GM18498 (cell line): Measurements from ENCODE around the gene CDK19.
"Not testable (repeated sequence)": the region's sequence is repeated elsewhere in the genome, so short reads cannot be mapped to it uniquely, and the experiment has no call there.

Experiments
- ATAC-seq: cut with Tn5 transposase; IDR thresholded peaks from one replicate; pipeline ENCODE4 v1.9.1; 2021; ENCODE audit warnings: mild to moderate bottlenecking, moderate library complexity; ENCODE audit not compliant: unreplicated experiment

The CDK19 gene

DNA sequence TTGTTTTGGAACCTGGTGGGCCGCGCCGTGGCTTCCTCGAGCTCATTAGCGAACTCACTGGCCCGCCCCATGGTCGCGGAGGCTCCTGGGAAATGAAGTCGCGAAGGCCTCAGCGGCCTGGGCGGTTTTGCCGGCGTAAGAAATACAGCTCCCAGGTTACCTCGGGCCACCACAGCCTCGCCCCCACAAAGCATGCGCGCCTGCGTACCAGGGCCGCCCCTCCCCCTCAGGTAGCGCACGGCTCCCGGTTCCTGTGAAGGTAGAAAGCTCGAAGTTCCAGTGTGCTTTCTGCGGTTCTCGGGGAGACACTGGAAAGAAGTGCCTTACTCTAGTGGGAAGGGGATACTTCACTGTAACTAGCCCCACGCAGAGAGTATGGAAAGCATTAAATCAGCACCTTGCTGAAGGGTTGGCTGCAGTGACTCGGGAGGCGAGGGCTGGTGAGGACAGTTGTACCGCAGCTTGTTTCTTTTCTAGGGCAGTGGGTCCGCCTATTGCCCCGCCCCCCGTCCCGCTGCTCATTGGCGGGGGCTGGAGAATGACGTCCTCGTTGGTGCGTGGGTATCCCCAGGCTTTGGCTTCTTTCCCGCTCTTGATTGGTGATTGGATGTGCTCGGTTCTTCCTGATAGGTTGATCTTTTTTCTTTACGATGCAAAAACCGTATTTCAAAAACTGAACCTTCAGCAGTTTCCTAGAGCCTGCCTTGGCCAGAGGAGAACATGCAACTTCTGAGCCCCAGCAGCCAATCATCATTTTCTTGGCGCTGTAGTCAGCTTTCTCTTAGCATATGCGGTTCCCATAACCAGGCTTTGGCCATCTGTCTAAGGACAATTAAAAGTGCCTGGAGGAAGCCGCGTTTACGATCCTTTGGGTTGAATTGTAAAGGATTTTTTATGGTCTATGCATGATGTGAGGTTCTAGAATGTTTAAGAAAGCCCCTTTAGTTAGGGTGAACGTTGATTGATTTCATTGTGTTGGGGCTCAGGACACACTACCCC lies at the start of gene CDK19:
TSS of gene CDK19 (minus strand) at position 59 of the 999 bp plus-strand sequence. CDS start 333 bp downstream, outside the sequence.
- ATAC-seq = peak; percentile 75

DNA sequence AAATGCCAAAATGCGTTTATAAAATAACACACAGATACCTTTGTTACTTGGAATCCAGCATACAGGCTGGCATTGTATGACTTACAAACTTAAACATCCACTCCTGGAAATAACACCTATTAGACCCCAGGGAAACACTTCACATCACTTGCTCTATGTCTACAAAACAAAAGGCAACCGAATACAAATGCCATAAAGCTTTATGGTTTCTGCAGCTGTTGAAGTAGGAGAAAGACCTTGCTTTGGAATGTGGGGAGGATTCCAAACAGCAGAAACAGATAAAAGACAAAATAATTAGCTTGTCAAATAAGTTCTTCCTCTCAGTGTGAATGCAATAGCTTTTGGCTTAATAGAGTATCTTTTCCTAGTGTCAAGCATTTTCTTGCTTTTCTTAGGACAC lies 49.6 kb upstream of the CDK19 start:
- ATAC-seq = no peak

DNA sequence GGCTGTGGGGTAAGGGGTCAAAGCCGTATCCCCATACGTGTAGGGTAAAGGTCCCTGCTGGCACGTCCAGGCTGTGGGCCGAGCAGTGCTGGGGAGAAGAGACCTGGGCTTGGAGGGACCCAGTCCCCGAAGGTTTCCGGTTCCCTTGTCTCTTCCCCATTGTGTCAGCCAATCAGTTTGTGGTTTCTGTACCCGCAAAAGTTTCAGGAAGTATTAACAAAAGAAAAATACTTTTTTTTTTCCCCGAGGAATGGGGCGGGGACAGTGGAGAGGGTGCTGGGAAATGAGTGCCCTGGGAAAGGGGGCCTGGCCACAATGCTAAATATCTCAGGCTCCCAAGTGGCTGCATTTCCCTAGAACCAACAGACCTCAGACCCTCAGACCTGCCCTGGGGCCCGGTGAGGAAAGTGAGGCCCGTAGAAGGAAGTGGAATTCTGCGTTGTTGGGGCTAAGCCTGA lies 44.1 kb upstream of the CDK19 start:
- no peak for ATAC-seq

DNA sequence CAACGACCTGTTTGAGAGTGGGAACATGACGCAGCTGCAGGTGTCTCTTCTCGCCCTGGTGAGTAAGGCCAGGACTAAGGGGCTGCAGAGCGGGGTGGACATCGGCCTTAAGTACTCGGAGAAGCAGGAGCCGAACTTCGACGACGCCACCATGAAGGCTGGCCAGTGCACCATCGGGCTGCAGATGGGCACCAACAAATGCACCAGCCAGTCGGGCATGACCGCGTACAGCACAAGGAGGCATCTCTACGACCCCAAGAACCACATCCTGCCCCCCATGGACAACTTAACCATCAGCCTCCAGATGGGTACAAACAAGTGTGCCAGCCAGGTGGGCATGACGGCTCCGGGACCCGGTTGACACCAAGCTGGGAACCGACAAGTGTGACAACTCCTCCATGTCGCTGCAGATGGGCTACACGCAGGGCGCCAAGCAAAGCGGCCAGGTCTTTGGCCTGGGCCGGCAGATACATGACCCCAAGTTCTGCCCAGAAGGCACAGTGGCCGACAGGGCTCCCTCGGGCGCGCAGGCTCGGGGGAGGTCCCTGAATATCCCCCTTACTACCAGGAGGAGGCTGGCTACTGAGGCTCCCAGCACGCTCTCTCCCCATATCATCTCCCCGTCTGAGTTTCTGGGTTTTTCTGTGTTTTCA lies 43.4 kb upstream of the CDK19 start:
- ATAC-seq = no peak

GRCh38 chr6:110858016-110858415 lies 42.7 kb upstream of the CDK19 start:
- ATAC-seq = no peak

DNA sequence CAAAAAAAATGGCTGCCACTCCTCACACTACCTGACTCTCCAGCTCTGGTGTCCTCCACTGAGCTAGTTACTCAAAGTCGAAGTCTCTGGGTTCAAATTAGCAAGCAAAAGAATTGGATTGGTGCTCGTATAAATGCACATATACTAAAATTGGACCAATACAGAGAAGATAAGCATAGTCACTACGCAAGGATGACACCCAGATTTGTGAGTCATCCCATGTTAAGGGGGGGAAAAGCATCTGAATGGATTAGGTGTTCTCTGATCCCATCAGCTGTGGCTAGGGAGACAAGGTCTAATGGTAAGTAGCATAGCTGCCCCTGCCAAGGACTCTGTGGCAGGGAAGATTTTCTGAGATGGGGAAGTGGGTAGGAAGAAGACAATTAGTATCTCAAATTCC lies 41.0 kb upstream of the CDK19 start:
- no peak for ATAC-seq

DNA sequence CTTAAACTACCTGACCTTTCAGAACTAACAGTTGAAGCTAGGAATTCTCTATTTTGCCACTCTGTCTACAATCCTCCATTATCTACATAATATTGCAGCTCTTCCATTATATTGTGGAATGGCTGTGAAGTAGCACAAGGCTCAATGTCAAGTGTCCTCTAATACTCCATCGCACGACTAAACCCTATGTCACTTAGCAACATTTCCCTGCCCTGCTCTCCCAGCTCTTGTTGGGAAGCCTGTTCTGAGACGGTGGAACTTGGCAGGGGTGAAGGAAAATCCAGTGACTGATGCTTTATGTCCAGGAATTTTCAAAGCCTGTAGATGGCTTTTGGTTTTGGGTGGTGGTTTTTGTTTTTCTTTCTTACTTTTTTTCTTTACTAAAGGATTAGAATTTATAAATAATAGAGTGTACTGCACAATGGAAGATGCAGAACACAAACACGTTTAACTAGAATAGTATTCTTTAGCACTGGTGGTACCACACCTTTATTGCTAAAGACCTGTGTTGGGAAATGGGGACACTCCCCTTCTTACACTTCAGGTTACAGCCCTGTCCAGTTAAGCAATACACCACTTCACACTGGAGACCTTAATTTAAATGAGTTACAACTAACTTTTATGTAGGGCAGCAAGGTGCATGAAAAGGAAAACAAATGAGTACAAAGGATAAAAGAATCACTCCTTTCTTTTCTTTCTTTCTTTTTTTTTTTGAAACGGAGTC lies 38.6 kb upstream of the CDK19 start:
- ATAC-seq = no peak

- ATAC-seq = no peak
Measured at GRCh38 chr6:110852773-110853172, 37.5 kb upstream of the CDK19 start.

- no peak for ATAC-seq
Measured at GRCh38 chr6:110849781-110850180, 34.5 kb upstream of the CDK19 start.

DNA sequence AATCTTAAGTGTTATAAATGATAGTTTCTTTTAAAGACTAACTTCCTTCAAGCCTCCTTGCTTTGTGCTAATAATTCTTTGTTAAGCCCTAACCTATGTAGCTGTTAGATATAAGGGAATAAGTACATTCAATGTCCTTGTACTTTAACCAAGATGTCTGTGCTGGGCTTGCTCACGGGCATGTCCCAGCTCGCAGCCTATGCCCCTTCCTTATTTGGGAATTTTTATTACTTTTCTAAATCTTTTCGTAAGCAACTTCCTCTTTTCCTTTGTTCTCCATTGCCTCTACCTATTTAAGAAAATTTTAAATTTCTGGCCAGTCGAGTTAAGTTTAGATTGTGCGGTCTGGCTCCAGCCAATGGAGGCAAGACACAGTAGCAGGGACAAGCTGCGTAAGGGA lies 26.0 kb upstream of the CDK19 start:
- no peak for ATAC-seq

- not testable (repeated sequence) for ATAC-seq
Measured at GRCh38 chr6:110835751-110836150, 20.5 kb upstream of the CDK19 start.

- ATAC-seq = no peak
Measured at GRCh38 chr6:110833831-110834230, 18.6 kb upstream of the CDK19 start.

DNA sequence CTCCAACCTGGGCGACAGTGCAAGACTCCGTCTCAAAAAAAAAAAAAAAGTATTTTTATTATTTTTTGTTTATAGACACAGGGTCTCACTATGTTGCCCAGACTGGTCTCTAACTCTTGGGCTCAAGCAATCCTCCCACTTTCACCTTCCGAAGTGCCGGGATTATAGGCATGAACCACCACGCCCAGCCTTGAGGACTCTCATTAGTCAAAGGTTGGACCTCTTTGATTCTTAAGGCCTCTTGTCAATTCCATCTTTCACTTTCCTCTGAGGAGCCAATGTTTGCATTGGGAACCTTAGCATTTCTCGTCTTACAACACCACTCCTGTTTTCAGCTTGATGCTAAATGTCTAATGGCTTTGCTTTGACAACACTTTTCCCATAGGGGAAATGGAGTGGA lies 16.1 kb upstream of the CDK19 start:
- ATAC-seq = no peak

DNA sequence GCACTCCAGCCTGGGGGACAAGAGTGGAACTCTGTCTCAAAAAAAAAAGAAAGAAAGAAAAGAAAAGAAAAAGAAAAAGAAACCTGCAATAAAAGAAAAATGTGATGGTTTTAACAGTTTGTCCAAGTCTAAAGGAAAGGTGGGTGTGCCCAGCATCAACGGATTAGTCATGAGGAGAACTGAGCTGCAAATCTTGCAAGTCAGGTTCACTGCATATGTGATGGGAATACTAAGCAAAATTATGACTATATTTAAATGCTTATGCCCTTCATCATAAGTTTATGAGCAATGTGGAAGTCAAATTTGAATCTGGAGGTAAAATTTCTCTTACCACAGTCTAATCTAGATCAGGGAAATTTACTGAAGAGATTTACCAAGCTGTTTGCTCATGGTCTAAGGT lies 13.1 kb upstream of the CDK19 start:
- no peak for ATAC-seq

GRCh38 chr6:110826236-110827129 lies 11.2 kb upstream of the CDK19 start:
- ATAC-seq = no peak

DNA sequence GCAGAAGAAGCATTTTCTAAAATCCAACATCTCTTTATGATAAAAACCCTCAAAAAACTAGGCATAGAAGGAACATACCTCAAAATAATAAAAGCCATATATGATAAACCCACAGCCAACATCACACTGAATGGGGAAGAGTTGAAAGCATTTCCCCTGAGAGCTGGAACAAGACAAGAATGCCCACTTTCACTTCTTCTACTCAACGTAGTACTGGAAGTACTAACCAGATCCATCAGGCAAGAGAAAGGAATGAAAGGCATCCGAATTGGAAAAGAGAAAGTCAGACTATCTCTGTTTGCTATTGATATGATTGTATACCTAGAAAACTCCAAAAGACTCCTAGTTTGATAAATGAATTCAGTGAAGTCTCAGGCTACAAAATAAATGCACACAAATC lies 7.9 kb upstream of the CDK19 start:
- ATAC-seq = no peak

DNA sequence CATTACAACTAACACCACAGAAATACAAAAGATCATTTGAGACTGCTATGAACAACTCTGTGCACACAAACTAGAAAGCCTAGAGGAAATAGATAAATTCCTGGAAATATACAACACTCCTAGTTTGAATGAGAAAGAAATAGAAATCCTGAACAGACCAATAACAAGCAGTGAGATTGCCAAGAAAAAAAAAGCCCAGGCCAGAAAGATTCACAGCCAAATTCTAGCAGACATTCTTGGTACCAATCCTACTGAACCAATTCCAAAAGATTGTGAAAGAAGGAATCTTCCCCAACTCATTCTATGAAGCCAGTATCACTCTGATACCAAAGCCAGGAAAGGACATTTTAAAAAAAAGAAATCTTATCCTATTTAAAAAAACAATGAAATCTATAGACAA lies 7.0 kb upstream of the CDK19 start:
- ATAC-seq = no peak

DNA sequence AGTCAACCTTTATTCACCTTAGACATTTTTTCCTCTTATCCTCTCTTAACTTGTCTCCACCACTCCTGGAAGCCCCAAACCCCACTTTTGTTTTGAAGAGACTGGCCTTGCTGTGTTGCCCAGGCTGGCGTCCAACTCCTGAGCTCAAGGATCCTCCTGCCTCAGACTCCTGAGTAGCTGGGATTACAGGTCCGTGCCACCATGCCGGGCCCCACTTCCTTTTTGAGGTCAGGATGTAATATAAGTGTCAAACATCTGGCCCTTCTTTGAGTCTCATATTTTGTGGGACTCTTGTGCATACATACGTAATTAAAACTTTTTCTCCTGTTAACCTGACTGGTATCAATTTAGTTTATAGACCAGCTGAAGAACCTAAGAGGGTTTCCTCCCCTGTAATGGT lies 1.4 kb upstream of the CDK19 start:
- ATAC-seq = no peak

DNA sequence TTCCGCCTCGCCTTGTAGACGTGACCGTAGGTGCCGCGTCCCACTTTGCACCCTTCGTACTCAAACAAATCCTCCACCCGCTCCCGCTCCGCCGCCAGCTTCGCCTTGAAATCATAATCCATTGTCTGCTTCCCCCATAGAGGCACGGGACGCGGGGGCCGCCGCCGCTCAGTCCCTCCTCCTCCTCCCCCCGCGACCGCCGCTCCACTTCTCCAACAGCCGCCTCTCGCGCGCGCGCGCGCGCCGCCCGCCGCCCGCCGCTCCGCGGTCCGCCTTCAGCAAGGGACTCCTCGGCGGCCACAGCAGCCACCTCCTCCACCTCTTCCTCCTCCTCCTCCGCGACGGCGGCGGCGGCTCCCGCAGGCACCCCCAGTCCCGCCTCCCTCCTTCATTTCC lies 256 bp downstream of the CDK19 start:
- no peak for ATAC-seq
